A549 treated with CpdA at 1 μM for 4 hours (cell line): ENCODE data around the gene JPH2. TPM values are rescaled to one million over a fixed set of nuclear protein-coding genes. Genes with fewer than 3 reads are reported as not detected.

Source experiments
- total RNA-seq: library from RNA; stranded (reverse); fragments of 200-300 nt; extraction: Qiagen RNA extraction; gene quantifications from 5 replicates; pipeline ENCODE4 v1.2.3, GENCODE V29; 2022; ENCODE audit warnings: low read depth

JPH2 gene
- 0.58 to 0.99 TPM (median 0.83 TPM) in 5 replicates for total RNA-seq

DNA sequence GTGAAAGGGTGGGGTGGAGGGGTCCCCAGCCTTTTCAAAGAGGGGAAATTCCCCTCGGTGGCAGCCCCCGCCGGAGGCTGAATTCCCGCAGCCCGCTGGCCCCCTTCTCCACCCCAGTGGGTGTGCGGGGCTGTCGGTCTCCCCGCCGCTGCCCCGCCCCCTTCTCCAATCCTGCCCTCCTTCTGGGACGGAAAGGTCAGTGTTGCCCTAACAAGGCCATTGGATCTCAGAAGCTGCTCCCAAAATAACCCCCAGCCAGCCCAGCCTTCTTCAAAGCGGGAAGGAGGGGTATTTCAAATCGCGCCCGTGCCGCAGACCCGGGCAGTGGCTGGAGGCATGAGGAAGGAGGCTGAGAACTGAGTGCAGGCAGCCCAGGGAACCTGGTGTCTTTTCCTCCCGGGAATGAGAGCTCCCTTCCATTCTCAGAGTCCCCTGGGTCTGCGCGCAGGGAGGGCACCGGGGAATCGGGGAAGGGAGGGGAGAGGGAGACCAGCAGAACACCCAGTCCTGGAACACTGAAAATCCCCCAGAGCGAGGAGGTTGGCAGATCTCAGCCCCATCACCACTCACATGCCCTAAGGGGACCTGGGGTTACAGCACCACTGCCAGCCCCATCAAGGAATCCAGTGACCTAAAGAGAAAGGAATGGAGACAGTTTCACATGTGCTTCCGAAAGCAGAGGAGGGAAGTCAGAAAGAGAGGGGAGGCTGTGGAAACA, at the start of gene JPH2:
Gene JPH2 (minus strand): TSS at position 135 of the 718 bp plus-strand sequence. CDS start 483 bp downstream, outside the sequence.

DNA sequence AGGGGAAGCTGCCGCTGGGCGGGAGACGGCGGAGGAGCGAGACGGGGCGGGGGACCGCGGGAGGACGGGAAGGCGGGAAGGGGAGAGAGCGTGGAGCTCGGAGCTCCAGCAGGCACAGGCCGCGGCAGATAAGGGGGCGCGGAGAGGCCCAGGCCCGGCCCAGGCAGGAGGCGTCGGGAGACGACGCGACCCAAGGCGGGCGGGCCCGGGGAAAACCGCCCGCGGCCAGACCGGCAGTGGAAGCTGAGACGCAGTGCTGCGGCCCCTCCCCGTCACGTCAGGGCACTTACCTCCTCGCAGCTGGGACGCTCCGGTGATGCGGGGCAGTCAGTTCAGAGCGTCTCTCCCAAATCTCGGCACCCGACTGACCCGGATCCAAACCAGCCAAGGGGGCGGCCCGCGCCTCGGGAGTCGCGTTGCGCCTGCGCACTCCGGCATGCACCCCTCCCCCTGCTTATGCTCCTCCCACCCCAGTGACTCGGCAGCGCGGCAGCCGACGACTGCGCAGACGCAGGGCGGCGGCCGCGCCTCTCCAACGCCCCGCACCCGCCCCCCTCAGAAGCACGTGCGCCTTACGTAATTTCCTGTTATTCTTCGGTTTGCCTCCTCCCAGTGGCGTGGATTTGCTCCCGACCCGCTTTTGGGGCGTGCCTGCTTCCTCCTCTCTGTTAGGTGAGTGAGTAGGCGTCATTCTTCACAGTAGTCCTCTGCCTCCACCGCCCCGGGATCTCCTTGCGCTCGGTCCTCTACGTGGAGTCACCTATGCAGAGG, 23.6 kb upstream of the JPH2 start, which contains the start of gene OSER1:
Gene OSER1 (minus strand): TSS at position 366 of the 771 bp plus-strand sequence. CDS start 3,814 bp downstream, outside the sequence.

Other genes with a start within 250 kb of the JPH2 start
- 45.8 to 57.0 TPM (median 53.3 TPM) in 5 replicates for gene OSER1, start 23.6 kb upstream of the JPH2 start, total RNA-seq
- gene GDAP1L1, start 60.1 kb upstream of the JPH2 start, total RNA-seq: 0.16 TPM in 1 of 5 replicates, not detected in the others
- 7.1 to 8.5 TPM (median 7.3 TPM) in 5 replicates for gene FITM2, start 124.0 kb upstream of the JPH2 start, total RNA-seq
- gene R3HDML, start 149.9 kb upstream of the JPH2 start, total RNA-seq: 0.09 to 0.62 TPM (median 0.44 TPM) in 4 of 5 replicates, not detected in the other
- gene HNF4A, start 168.5 kb upstream of the JPH2 start, total RNA-seq: 11.4 to 15.6 TPM (median 12.9 TPM) in 5 replicates